ENCODE data around the gene CMSS1. TPM values are rescaled to one million over a fixed set of nuclear protein-coding genes. Genes with fewer than 3 reads are reported as not detected.

Gene CMSS1
- polyA plus RNA-seq, 1 donor from 2014 or later = 31.8 TPM

- Histone ChIP-seq H3K9me2 (ENCODE audit: insufficient read depth, low read length) (no peaks in the 10 kb centered on the region), H3K9me3 (ENCODE audit: low read length) (no peaks in the 10 kb centered on the region), H3K27ac (ENCODE audit: low read length) (no peak overlapping the region), H4K20me1 (ENCODE audit: insufficient read depth) (no peaks in the 10 kb centered on the region), H3K9ac (ENCODE audit: low read length) (no peak overlapping the region), H3K4me2 (ENCODE audit: low read length) (no peak overlapping the region), H2AFZ (ENCODE audit: low read depth, low read length) (no peak overlapping the region), H3K4me3 (ENCODE audit: low read length) (no peak overlapping the region), H3K27me3 (ENCODE audit: insufficient read depth, low read depth, low read length) (no peaks in the 10 kb centered on the region), H3F3A (ENCODE audit: insufficient read depth, low read length, poor library complexity, severe bottlenecking) (no peaks in the 10 kb centered on the region), H3K36me3 (ENCODE audit: insufficient read depth, low read length) (no peaks in the 10 kb centered on the region), H3K79me2 (replicated peaks; ENCODE audit: insufficient read depth, low read length) (no peaks in the 10 kb centered on the region)
- TF ChIP-seq EP300 (conservative IDR thresholded peaks at IDR 0.05; ENCODE audit: poor library complexity, severe bottlenecking) (no peak), MXI1 (conservative IDR thresholded peaks at IDR 0.05; ENCODE audit: poor library complexity, severe bottlenecking) (no peak), TAF1 (IDR thresholded peaks at IDR 0.05; ENCODE audit: low read depth) (no peak), CTCF (IDR thresholded peaks at IDR 0.05; ENCODE audit: poor library complexity, severe bottlenecking) (no peak), SMC3 (conservative IDR thresholded peaks at IDR 0.05; ENCODE audit: poor library complexity) (no peak), REST (IDR thresholded peaks at IDR 0.05; ENCODE audit: borderline replicate concordance) (no peak), RAD21 (conservative IDR thresholded peaks at IDR 0.05) (no peak), POLR2AphosphoS5 (IDR thresholded peaks at IDR 0.05) (no peak), EZH2 (IDR thresholded peaks at IDR 0.05; ENCODE audit: borderline replicate concordance, insufficient read depth, low read length, poor library complexity, severe bottlenecking) (no peak)
Observed at GRCh38 chr3:99829844-99830243, 12.2 kb downstream of the CMSS1 start.

GRCh38 chr3:99833617-99834205 lies 16.0 kb downstream of the CMSS1 start:
- Histone ChIP-seq H3K9me2 (ENCODE audit: insufficient read depth, low read length) (no peaks in the 10 kb centered on the region), H3K9ac (ENCODE audit: low read length) (no peak overlapping the region), H3K79me2 (replicated peaks; ENCODE audit: insufficient read depth, low read length) (no peaks in the 10 kb centered on the region), H4K20me1 (ENCODE audit: insufficient read depth) (no peaks in the 10 kb centered on the region), H3K4me2 (ENCODE audit: low read length) (no peak overlapping the region), H3K36me3 (ENCODE audit: insufficient read depth, low read length) (no peaks in the 10 kb centered on the region), H3F3A (ENCODE audit: insufficient read depth, low read length, poor library complexity, severe bottlenecking) (no peaks in the 10 kb centered on the region), H3K27me3 (ENCODE audit: insufficient read depth, low read depth, low read length) (no peaks in the 10 kb centered on the region), H3K27ac (ENCODE audit: low read length) (no peak overlapping the region), H3K9me3 (ENCODE audit: low read length) (no peaks in the 10 kb centered on the region), H3K4me3 (ENCODE audit: low read length) (no peak overlapping the region), H2AFZ (ENCODE audit: low read depth, low read length) (no peak overlapping the region)
- TF ChIP-seq TAF1 (IDR thresholded peaks at IDR 0.05; ENCODE audit: low read depth) (no peak), MXI1 (conservative IDR thresholded peaks at IDR 0.05; ENCODE audit: poor library complexity, severe bottlenecking) (no peak), EP300 (conservative IDR thresholded peaks at IDR 0.05; ENCODE audit: poor library complexity, severe bottlenecking) (no peak), REST (IDR thresholded peaks at IDR 0.05; ENCODE audit: borderline replicate concordance) (no peak)
